ENCODE measurements around the gene BAD. TPM values are rescaled to one million over a fixed set of nuclear protein-coding genes. Genes with fewer than 3 reads are reported as not detected.

Gene BAD
- total RNA-seq, 1 experiment from 2014 or later = 23.3 TPM

- peaks cover 0 to 15% (median 14%) of the 10 kb centered on the region in 3 experiments; a peak in 4 of 7 replicates for H3K36me3 Mint-ChIP-seq (ENCODE audit: insufficient read depth in 1 of 3, low read depth in 3 of 3)
- H3K56ac ChIP-seq (ENCODE audit: insufficient read length, low read depth, low read length) = no peak overlapping the region
- no peak overlapping the region for H3T11ph ChIP-seq (ENCODE audit: low read length)
- no peak overlapping the region for H2BK15ac ChIP-seq (ENCODE audit: low read depth, low read length)
- H3K9me3 ChIP-seq (ENCODE audit: control insufficient read depth, low read depth, low read length) = no peaks in the 10 kb centered on the region
- no peak overlapping the region for H2BK20ac ChIP-seq (ENCODE audit: low read depth, low read length, poor library complexity, severe bottlenecking)
- H3K27me3 Mint-ChIP-seq (ENCODE audit: low read depth) = no peaks in the 10 kb centered on the region
- DNase-seq = no peak
- H3K27ac Mint-ChIP-seq = peak overlapping the region; percentile 47 to 70 (median 55); a peak in 4 of 7 replicates
- H3K4me2 ChIP-seq (ENCODE audit: insufficient read depth, insufficient read length, low read length) = peak overlapping the region; percentile 50
- no peaks in the 10 kb centered on the region for H3K27me3 ChIP-seq (ENCODE audit: insufficient read depth, low read length)
- H3K23ac ChIP-seq (ENCODE audit: insufficient read length, low read depth, low read length) = no peak overlapping the region
- no peak overlapping the region for H3K27ac ChIP-seq (ENCODE audit: insufficient read length, low read depth, low read length)
- no peak overlapping the region for H4K91ac ChIP-seq (ENCODE audit: insufficient read length, low read depth, low read length)
- no peak overlapping the region for H2AFZ ChIP-seq (ENCODE audit: low read length)
- H2BK12ac ChIP-seq (ENCODE audit: insufficient read length, low read depth, low read length) = no peak overlapping the region
- no peak overlapping the region for H2AK5ac ChIP-seq (ENCODE audit: insufficient read length, low read length)
- no peaks in the 10 kb centered on the region for H3K79me2 ChIP-seq (ENCODE audit: insufficient read depth, low read length)
- H3K79me1 ChIP-seq (ENCODE audit: insufficient read depth, low read depth, low read length, poor library complexity, severe bottlenecking) = no peaks in the 10 kb centered on the region
- no peak overlapping the region for H3K18ac ChIP-seq (ENCODE audit: insufficient read length, low read depth, low read length)
- H4K20me1 ChIP-seq (ENCODE audit: control insufficient read depth, insufficient read depth, insufficient read length) = no peaks in the 10 kb centered on the region
- H4K8ac ChIP-seq (replicated peaks; ENCODE audit: insufficient read length, low read depth, low read length) = no peak overlapping the region
- peak overlapping the region; percentile 80 to 91 for H3K4me3 Mint-ChIP-seq
- H3K9ac ChIP-seq (ENCODE audit: extremely low read depth, insufficient read length, low read length) = no peak overlapping the region
- peaks cover 17% of the 10 kb centered on the region for H3K23me2 ChIP-seq (ENCODE audit: insufficient read length, low read depth, low read length, poor library complexity, severe bottlenecking)
- no CpG with 5 or more reads among the region's 22 CpGs for whole genome bisulfite sequencing (ENCODE audit: extremely low coverage, insufficient read length, low lambda C conversion rate)
- H4K5ac ChIP-seq (ENCODE audit: insufficient read length, low read depth, low read length) = no peak overlapping the region
- no peaks in the 10 kb centered on the region for H3K9me3 Mint-ChIP-seq
- H3K14ac ChIP-seq (ENCODE audit: insufficient read depth, low read length) = no peak overlapping the region; the same call in 1 of the 2 replicates
- TF ChIP-seq CTCF (conservative IDR thresholded peaks at IDR 0.05) = no peak
- no peak overlapping the region for H3K4ac ChIP-seq (ENCODE audit: low read depth, low read length)
- H2BK120ac ChIP-seq (ENCODE audit: low read depth, low read length, poor library complexity, severe bottlenecking) = no peak overlapping the region
- 0 out of 2 replicates have a peak, but pooled peaks cover 3% of the 10 kb centered on the region for H3K4me1 ChIP-seq (ENCODE audit: insufficient read depth, low read length)
- no peak overlapping the region for H2BK5ac ChIP-seq (ENCODE audit: insufficient read length, low read length)
- H3K4me1 Mint-ChIP-seq = peaks cover 20 to 23% of the 10 kb centered on the region in 2 experiments
These were observed 59.4 kb downstream of the BAD start for GRCh38 chr11:64224891-64225607.
